GM18951 (cell line): ENCODE results near the gene NET1.

ENCODE experiments used
- POLR2A ChIP-seq: IDR thresholded peaks from 4 replicates; pipeline ENCODE4 v1.6.1; 2011; ENCODE audit warnings: mild to moderate bottlenecking; ENCODE audit not compliant: insufficient read length, insufficient read depth; ENCODE audit errors: extremely low read depth
- in situ Hi-C: fragments of 300-500 bp; cut with MboI; formaldehyde crosslinking; loops from one replicate; pipeline ENCODE4 v1.12.0; 2022; ENCODE audit warnings: low sequenced_read_pairs, mixed read lengths, inconsistent platforms; ENCODE audit not compliant: unreplicated experiment

Gene NET1

GRCh38 chr10:5441106-5441505 lies 28.7 kb downstream of the NET1 start:
- TF ChIP-seq POLR2A, result no peak
- in situ Hi-C loops, result loop anchor here (5.0 to 25.0 kb wide), 2 partner anchors 181 to 446 kb away; partner anchors contain the start of genes ANKRD16 and FBH1

- TF ChIP-seq POLR2A, result no peak
Measured at GRCh38 chr10:5442065-5442989, 30.0 kb downstream of the NET1 start.

DNA sequence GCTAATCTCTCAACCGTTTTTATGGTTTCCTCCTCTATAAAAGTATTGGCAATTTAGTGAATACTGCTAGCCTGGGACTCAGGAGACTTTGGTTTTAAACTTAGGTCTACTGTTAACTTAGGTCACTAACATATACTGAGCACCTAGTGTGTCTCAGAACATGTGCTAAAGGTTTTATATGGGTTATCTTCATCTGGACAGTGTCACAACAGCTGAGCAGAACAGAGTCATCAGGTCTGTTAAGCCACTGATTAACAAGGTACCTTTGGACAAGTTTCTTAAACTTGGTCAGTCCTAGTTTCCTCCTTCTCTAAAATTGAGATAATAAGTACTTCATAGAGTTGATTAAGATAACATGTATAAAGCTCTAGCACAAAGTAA lies 30.6 kb downstream of the NET1 start:
- in situ Hi-C loops, result loop anchor here (5.0 to 25.0 kb wide), 2 partner anchors 179 to 444 kb away; partner anchors contain the start of genes ANKRD16 and FBH1
- no peak for TF ChIP-seq POLR2A

More at GRCh38 chr10:5442065-5442989, 30.0 kb downstream of the NET1 start:
- in situ Hi-C loops, result loop anchor here (5.0 to 25.0 kb wide), 2 partner anchors 180 to 445 kb away; partner anchors contain the start of genes ANKRD16 and FBH1

GRCh38 chr10:5443429-5443828 lies 31.1 kb downstream of the NET1 start:
- in situ Hi-C loops, result loop anchor here (5.0 to 25.0 kb wide), 2 partner anchors 179 to 444 kb away; partner anchors contain the start of genes ANKRD16 and FBH1
- TF ChIP-seq POLR2A, result no peak

DNA sequence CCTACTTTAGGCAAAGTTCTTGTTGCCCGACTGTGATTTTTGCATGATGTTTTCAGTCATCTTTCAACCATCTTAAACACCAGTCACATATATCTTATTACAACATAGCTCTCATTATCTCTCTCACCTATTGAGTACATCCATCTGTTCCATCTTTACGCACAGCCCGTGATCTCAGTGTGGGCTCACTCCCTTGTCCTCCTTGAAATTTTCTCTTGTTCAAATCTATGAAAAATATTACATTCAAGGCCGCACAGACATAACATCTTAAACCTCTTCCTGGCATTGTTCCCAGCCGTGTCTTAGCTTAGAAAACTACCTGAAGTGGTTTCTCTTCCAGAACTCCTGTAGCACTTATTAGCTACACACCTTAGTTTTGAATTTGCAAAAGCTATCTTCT lies 32.6 kb downstream of the NET1 start:
- in situ Hi-C loops, result loop anchor here (25.0 kb wide), 1 partner anchor 442 kb away; the partner anchor contains the start of genes ANKRD16 and FBH1
- no peak for TF ChIP-seq POLR2A

- in situ Hi-C loops, result loop anchor here (25.0 kb wide), 1 partner anchor 441 kb away; the partner anchor contains the start of genes ANKRD16 and FBH1
- peak; percentile 82 for TF ChIP-seq POLR2A
Measured at GRCh38 chr10:5446390-5446926, 34.1 kb downstream of the NET1 start.

DNA sequence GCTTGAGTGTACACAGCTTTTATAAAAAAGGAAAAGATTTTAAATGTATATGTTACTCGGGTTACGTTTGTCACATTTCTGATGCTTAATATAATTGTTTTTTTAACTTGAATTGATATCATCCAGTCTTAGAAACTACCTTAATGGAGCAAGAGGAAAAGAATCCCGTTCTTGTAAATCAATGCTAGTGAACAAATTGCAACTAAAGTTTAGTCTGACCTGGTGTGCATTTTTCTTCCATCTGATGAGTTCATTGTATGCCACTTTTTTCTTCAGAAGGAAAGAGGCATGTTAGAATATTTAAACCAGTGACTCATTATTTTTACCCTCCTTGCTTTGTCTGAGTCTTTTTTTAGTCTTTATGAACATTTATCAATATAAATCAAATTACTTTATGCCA lies 34.7 kb downstream of the NET1 start:
- in situ Hi-C loops, result loop anchor here (25.0 kb wide), 1 partner anchor 440 kb away; the partner anchor contains the start of genes ANKRD16 and FBH1
- no peak for TF ChIP-seq POLR2A

DNA sequence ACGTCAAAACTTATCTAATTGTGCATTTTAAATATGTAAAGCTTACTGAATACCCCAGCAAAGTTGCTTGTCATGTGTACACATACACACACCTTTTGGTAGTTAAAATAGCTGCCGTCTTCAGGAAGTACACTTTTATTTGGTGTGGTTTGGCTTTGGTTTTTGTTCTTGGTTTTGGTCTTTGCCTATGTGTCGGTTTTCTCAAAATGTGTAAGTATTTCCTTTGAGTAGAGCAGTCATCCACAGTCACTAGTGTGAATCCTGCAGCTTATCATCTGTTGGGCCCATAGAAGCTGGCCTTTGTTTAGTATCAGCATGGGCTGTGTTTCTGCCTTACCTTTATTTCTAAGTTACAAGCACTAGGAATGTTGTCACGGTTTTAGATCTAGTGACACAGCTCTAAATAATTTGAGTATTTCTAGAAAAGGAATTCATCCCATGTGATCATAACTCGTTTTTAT lies 35.3 kb downstream of the NET1 start:
- in situ Hi-C loops, result loop anchor here (25.0 kb wide), 1 partner anchor 440 kb away; the partner anchor contains the start of genes ANKRD16 and FBH1
- no peak for TF ChIP-seq POLR2A

DNA sequence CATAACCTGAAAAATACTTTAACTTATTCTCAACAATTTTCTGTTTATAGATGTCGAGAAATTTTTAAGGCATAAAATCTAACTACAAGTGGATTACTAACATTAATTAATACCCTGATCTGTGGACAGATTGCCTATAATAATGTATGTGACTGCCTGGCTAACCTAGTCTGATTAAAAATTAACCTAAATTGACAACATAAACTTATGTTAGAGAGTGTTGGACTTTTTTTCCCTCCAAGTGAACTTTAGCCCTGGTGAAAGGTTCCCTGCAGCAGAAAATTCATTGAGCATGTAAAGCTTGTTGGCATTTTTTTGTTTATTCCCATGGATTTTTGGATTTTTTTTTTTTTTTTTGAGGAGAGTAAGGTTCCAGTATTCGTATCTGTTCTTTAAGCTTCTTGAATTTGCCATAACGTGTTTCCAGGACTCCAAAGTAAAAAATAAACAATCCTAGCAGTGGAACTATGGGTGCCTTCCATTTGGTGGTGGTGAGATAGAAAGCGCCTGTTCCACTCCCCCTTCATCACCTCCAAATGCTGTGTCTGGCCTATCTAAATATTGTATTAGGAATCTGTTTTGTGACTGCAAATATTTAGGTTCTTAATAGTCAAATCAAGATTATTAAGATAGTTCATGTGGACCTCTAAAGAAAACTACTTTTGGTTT lies 36.1 kb downstream of the NET1 start:
- in situ Hi-C loops, result loop anchor here (25.0 kb wide), 1 partner anchor 439 kb away; the partner anchor contains the start of genes ANKRD16 and FBH1
- TF ChIP-seq POLR2A, result no peak

DNA sequence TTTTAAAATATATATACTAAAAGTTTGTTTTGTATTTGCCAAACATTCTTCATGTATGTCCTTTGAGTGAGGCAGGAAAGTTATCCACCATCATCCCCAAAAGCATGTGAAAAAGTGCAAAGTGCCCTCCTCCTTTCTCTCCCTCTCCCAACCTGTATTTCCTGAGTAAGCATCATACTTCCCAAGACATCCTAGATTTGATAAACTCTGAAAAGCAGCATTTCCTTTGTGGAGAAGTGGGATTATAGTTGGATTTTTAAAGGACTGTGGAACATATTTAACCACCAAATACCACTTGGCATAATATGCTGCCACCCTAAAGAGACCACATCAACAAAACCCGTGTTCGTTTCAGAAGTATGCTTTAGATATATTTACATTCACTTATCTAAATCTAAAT lies 36.9 kb downstream of the NET1 start:
- TF ChIP-seq POLR2A, result no peak
- in situ Hi-C loops, result loop anchor here (25.0 kb wide), 1 partner anchor 438 kb away; the partner anchor contains the start of genes ANKRD16 and FBH1

- in situ Hi-C loops, result loop anchor here (25.0 kb wide), 1 partner anchor 437 kb away; the partner anchor contains the start of genes ANKRD16 and FBH1
- no peak for TF ChIP-seq POLR2A
Measured at GRCh38 chr10:5449823-5450222, 37.5 kb downstream of the NET1 start.

DNA sequence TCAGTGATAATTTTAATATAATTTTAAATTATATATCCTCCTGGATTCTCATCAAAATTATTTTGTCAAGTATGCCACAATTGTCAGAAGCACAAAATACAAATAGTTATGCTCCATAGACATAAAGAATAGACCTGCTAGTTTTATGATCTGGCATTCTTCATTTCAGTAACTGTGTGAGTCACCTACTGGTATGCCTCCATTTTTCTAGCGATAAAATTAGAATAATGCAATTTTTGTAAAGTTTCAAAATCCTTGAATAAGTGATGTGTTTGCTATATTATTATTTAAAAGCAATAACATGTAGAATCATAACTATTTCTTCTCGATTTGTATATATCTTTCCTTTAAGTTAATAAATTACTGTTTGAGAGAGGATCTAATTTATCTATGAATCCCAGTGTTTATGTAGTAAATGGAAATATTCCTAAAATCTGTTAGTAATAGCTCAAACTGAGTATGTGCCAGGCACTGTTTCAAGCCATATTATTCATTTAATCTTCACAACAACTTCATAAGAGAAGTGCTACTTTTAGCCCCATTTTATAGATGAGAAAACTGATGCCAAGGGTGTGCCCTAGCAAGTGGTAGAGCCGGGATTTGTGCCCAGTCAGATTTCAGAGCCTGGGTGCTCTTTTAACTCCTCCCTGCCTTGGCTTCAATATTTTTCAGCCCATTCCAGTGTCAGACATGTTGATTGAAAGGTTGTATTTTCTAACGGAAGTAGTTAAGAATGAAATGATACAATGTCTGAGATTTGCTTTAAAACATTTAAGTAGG lies 38.4 kb downstream of the NET1 start:
- in situ Hi-C loops, result no loop called here

More for the DNA sequence above, 38.4 kb downstream of the NET1 start:
- TF ChIP-seq POLR2A, result no peak
